Activated T-cell treated with anti-CD3 and anti-CD28 coated beads for 4 hours (primary cell): ENCODE data around the gene FOXN3.
A peak's percentile ranks its signal among the peaks of the same experiment; 100 is the strongest.

Experiments
- DNase-seq: peaks from one replicate; pipeline ENCODE4 v3.0.0-alpha.2; 2020

The FOXN3 gene

GRCh38 chr14:89379891-89380820 is 36.9 kb downstream of the FOXN3 start:
- no peak for DNase-seq

- DNase-seq: no peak
Measured at GRCh38 chr14:89379006-89379405, 38.0 kb downstream of the FOXN3 start.

GRCh38 chr14:89378119-89378518 is 38.9 kb downstream of the FOXN3 start:
- DNase-seq: peak; percentile 9

- no peak for DNase-seq
Measured at GRCh38 chr14:89377544-89377943, 39.5 kb downstream of the FOXN3 start.

- DNase-seq: no peak
Measured at GRCh38 chr14:89374908-89375307, 42.1 kb downstream of the FOXN3 start.

GRCh38 chr14:89373185-89373584 is 43.8 kb downstream of the FOXN3 start:
- no peak for DNase-seq

GRCh38 chr14:89372512-89372883 is 44.5 kb downstream of the FOXN3 start:
- no peak for DNase-seq

GRCh38 chr14:89371585-89372511 is 45.2 kb downstream of the FOXN3 start:
- DNase-seq: no peak

- no peak for DNase-seq
Measured at GRCh38 chr14:89370781-89371180, 46.3 kb downstream of the FOXN3 start.

GRCh38 chr14:89370381-89370780 is 46.7 kb downstream of the FOXN3 start:
- no peak for DNase-seq

GRCh38 chr14:89369656-89370055 is 47.4 kb downstream of the FOXN3 start:
- no peak for DNase-seq

GRCh38 chr14:89368490-89369477 is 48.2 kb downstream of the FOXN3 start:
- DNase-seq: no peak

- DNase-seq: no peak
Measured at GRCh38 chr14:89367779-89368120, 49.3 kb downstream of the FOXN3 start.

GRCh38 chr14:89366864-89367778 is 49.9 kb downstream of the FOXN3 start:
- no peak for DNase-seq

- DNase-seq: peak; percentile 43
Measured at GRCh38 chr14:89365061-89365801, 51.8 kb downstream of the FOXN3 start.

GRCh38 chr14:89364316-89364715 is 52.7 kb downstream of the FOXN3 start:
- DNase-seq: no peak

- DNase-seq: no peak
Measured at GRCh38 chr14:89360277-89360676, 56.8 kb downstream of the FOXN3 start.

GRCh38 chr14:89359477-89360222 is 57.4 kb downstream of the FOXN3 start:
- no peak for DNase-seq

GRCh38 chr14:89357655-89358297 is 59.3 kb downstream of the FOXN3 start:
- no peak for DNase-seq
